Esophagus squamous epithelium (tissue), 5 donors: Measurements from ENCODE around the gene AUTS2. TPM values are rescaled to one million over a fixed set of nuclear protein-coding genes. Genes with fewer than 3 reads are reported as not detected.

Experiments used
- DNase-seq: peaks from one replicate; lab custom pipeline; 2025; lab: John Stamatoyannopoulos, UW
- H3K27ac ChIP-seq, 4 donors: fragments of 200-600 bp; sonication (generic); one replicate each; pipeline ENCODE4 v1.5.1; 2016 to 2019; ENCODE audit warnings: mild to moderate bottlenecking in 1 of 4
- H3K27me3 ChIP-seq, 4 donors: fragments of 200-600 bp; sonication (generic); 1 replicate in 3 of 4; 2 replicates in 1 of 4; pipeline versions ENCODE4 v1.5.1 to v1.6.0; 2017 to 2021; ENCODE audit warnings: antibody characterized with exemption in 1 of 4
- H3K36me3 ChIP-seq, 3 donors: fragments of 200-600 bp; sonication (generic); one replicate each; pipeline ENCODE4 v1.5.1; 2016 to 2019
- H3K4me1 ChIP-seq, 3 donors: fragments of 200-600 bp; sonication (generic); one replicate each; pipeline ENCODE4 v1.5.1; 2017 to 2019
- H3K4me3 ChIP-seq, 4 donors: fragments of 200-600 bp; sonication (generic); 1 replicate in 3 of 4; 2 replicates in 1 of 4; pipeline ENCODE4 v1.5.1; 2016 to 2019; ENCODE audit warnings: mild to moderate bottlenecking in 2 of 4, moderate library complexity in 1 of 4
- H3K9me3 ChIP-seq, 3 donors: fragments of 200-600 bp; sonication (generic); one replicate each; pipeline ENCODE4 v1.5.1; 2016 to 2019
- CTCF ChIP-seq, 6 experiments: fragments of 450-650 bp in 4 of 6; fragments of 200-600 bp in 2 of 6; sonication (generic) in 2 of 6; IDR thresholded peaks; one replicate each; pipeline ENCODE4 v1.5.1; 2016 to 2019; ENCODE audit warnings: antibody characterized with exemption in 6 of 6, mild to moderate bottlenecking in 4 of 6, moderate library complexity in 4 of 6
- POLR2A ChIP-seq, 4 donors: fragments of 450-650 bp; IDR thresholded peaks; one replicate each; pipeline ENCODE4 v1.6.1; 2017; ENCODE audit warnings: antibody characterized with exemption in 4 of 4, mild to moderate bottlenecking in 4 of 4, moderate library complexity in 3 of 4
- WGBS, 2 donors: methylation state at CpG; one replicate each; pipeline ENCODE4 v1.1.5; 2018; 5-methylcytosine and 5-hydroxymethylcytosine counted together
- intact Hi-C: fragments of 100-400 bp; cut with DNase I; formaldehyde crosslinking; loops from one replicate; pipeline ENCODE4 v1.15.0; 2022
- total RNA-seq, 4 donors: library from RNA; depleted of rRNA; stranded (reverse); fragments of >200 nt; gene quantifications; one replicate each; pipeline ENCODE4 v1.1.0, GENCODE V29; 2016
- donor health status: DM: yes; HTN: yes; CAD: no.

Gene AUTS2
- total RNA-seq, 4 donors from 2014 or later: 9.5 to 36.2 (median 23.0) TPM

- no peak overlapping the region for H3K27ac ChIP-seq
- DNase-seq: no peak
- no peak overlapping the region for H3K4me3 ChIP-seq
- intact Hi-C loops: no loop called here
- TF ChIP-seq CTCF (IDR thresholded peaks at IDR 0.05): no peak
- no peak for TF ChIP-seq POLR2A (IDR thresholded peaks at IDR 0.05)
- no peaks in the 10 kb centered on the region for H3K27me3 ChIP-seq
- no peaks in the 10 kb centered on the region for H3K36me3 ChIP-seq
- 93 to 94% methylated on average over 6 of the region's 6 CpGs for WGBS, 2 donors
- no peaks in the 10 kb centered on the region for H3K9me3 ChIP-seq
- peaks cover 0 to 5% (median 0%) of the 10 kb centered on the region in 3 donors for H3K4me1 ChIP-seq
These were observed 27.0 kb downstream of the AUTS2 start for GRCh38 chr7:69625238-69625637.

GRCh38 chr7:69625798-69626197 lies 27.5 kb downstream of the AUTS2 start:
- intact Hi-C loops: no loop called here
- Histone ChIP-seq H3K27me3 (no peaks in the 10 kb centered on the region), H3K36me3 (no peaks in the 10 kb centered on the region), H3K4me3 (no peak overlapping the region), H3K27ac (no peak overlapping the region), H3K9me3 (no peaks in the 10 kb centered on the region), H3K4me1 (peaks cover 0 to 5% (median 0%) of the 10 kb centered on the region in 3 donors)
- TF ChIP-seq CTCF (IDR thresholded peaks at IDR 0.05): no peak
- no peak for TF ChIP-seq POLR2A (IDR thresholded peaks at IDR 0.05)
- DNase-seq: no peak
- WGBS, 2 donors: 60 to 81% methylated on average over 2 of the region's 2 CpGs

- 37 to 65% methylated on average over 5 of the region's 5 CpGs for WGBS, 2 donors
- Histone ChIP-seq H3K27ac (peak overlapping the region in 1 of 4 donors; percentile 2), H3K4me3 (no peak overlapping the region), H3K27me3 (no peaks in the 10 kb centered on the region), H3K4me1 (no peaks in the 10 kb centered on the region), H3K9me3 (no peaks in the 10 kb centered on the region), H3K36me3 (no peaks in the 10 kb centered on the region)
- DNase-seq: no peak
- intact Hi-C loops: no loop called here
- no peak for TF ChIP-seq CTCF (IDR thresholded peaks at IDR 0.05)
- no peak for TF ChIP-seq POLR2A (IDR thresholded peaks at IDR 0.05)
These were observed 32.0 kb downstream of the AUTS2 start for GRCh38 chr7:69630292-69630691.

- intact Hi-C loops: no loop called here
- H3K36me3 ChIP-seq: no peaks in the 10 kb centered on the region
- H3K27me3 ChIP-seq: no peaks in the 10 kb centered on the region
- WGBS, 2 donors: 76 to 88% methylated on average over 3 of the region's 3 CpGs
- no peak overlapping the region for H3K27ac ChIP-seq
- DNase-seq: no peak
- no peak overlapping the region for H3K4me3 ChIP-seq
- no peaks in the 10 kb centered on the region for H3K4me1 ChIP-seq
- TF ChIP-seq CTCF (IDR thresholded peaks at IDR 0.05): no peak
- H3K9me3 ChIP-seq: no peaks in the 10 kb centered on the region
These were observed 32.9 kb downstream of the AUTS2 start for GRCh38 chr7:69631131-69631530.

- no peak for TF ChIP-seq CTCF (IDR thresholded peaks at IDR 0.05)
- no peak for TF ChIP-seq POLR2A (IDR thresholded peaks at IDR 0.05)
- H3K9me3 ChIP-seq: no peaks in the 10 kb centered on the region
- 92 to 95% methylated on average over 3 of the region's 3 CpGs for WGBS, 2 donors
- no peak for DNase-seq
- H3K27me3 ChIP-seq: no peaks in the 10 kb centered on the region
- no peak overlapping the region for H3K27ac ChIP-seq
- H3K4me1 ChIP-seq: no peaks in the 10 kb centered on the region
- intact Hi-C loops: no loop called here
- no peak overlapping the region for H3K4me3 ChIP-seq
- no peaks in the 10 kb centered on the region for H3K36me3 ChIP-seq
These were observed 34.0 kb downstream of the AUTS2 start for GRCh38 chr7:69632280-69632679.
